Measurements from ENCODE around the gene CCL2.

DNA sequence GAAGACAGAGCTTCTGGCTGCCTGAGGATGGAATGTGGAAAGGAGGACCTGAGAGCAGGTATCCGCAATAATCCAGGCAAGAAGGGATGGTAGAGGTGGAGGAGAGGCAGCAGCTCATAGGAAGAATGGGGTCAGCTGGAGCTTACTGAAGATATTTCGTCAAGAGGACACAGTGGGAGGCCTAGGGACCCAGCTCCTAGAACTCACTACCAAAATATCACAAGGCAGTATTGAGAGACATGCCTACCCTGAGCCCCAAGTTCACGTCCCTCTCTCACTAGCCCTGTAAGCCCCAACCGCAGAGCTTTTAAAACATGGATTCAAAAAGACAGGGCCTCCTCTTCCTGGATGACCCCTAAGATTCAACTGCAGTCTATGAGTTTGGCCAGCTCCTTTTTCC lies 50.0 kb downstream of the CCL2 start:
- no peak for TF ChIP-seq CTCF (IDR thresholded peaks at IDR 0.05)
- no peak for TF ChIP-seq POLR2A (IDR thresholded peaks at IDR 0.05)

Measured in stomach (tissue), 4 donors.